Peyer's patch (tissue), 4 donors: ENCODE data around the gene ZNF573.

Source experiments
- CTCF ChIP-seq, 6 experiments: fragments of 450-650 bp in 4 of 6; fragments of 200-600 bp in 2 of 6; sonication (generic) in 1 of 6; IDR thresholded peaks; one replicate each; pipeline ENCODE4 v1.5.1; 2017 to 2019; ENCODE audit warnings: antibody characterized with exemption in 6 of 6, mild to moderate bottlenecking in 3 of 6, moderate library complexity in 1 of 6
- POLR2A ChIP-seq, 2 donors: fragments of 450-650 bp; IDR thresholded peaks; one replicate each; pipeline ENCODE4 v1.5.1; 2017; ENCODE audit warnings: antibody characterized with exemption in 2 of 2, mild to moderate bottlenecking in 2 of 2, moderate library complexity in 2 of 2

GRCh38 chr19:37718304-37718703, 61.1 kb downstream of the ZNF573 start:
- TF ChIP-seq POLR2A (IDR thresholded peaks at IDR 0.05) (no peak), CTCF (IDR thresholded peaks at IDR 0.05) (no peak)
